ENCODE measurements around the gene LEFTY1.

GRCh38 chr1:225885336-225885735 is 3.6 kb downstream of the LEFTY1 start:
- TF ChIP-seq NFAT5 (CRISPR knock-in tag; IDR thresholded peaks at IDR 0.05) (no peak), TCF12 (IDR thresholded peaks at IDR 0.05) (no peak), TCF12 (CRISPR knock-in tag; IDR thresholded peaks at IDR 0.05) (no peak), RARA (CRISPR knock-in tag; IDR thresholded peaks at IDR 0.05) (no peak)
